Body of pancreas (tissue), 4 donors: Measurements from ENCODE around the gene SPINK13.

Experiments
- CTCF ChIP-seq, 7 experiments: fragments of 450-650 bp in 4 of 7; fragments of 200-600 bp in 3 of 7; sonication (generic) in 3 of 7; IDR thresholded peaks; one replicate each; pipeline ENCODE4 v1.5.1; 2016 to 2019; ENCODE audit warnings: antibody characterized with exemption in 7 of 7
- POLR2A ChIP-seq, 3 donors: fragments of 450-650 bp; IDR thresholded peaks; one replicate each; pipeline ENCODE4 v1.6.1; 2016; ENCODE audit warnings: antibody characterized with exemption in 3 of 3, mild to moderate bottlenecking in 2 of 3

GRCh38 chr5:148248894-148249293, 19.7 kb upstream of the SPINK13 start:
- TF ChIP-seq CTCF (IDR thresholded peaks at IDR 0.05): no peak
- no peak for TF ChIP-seq POLR2A (IDR thresholded peaks at IDR 0.05)
